Stimulated activated naive CD8-positive, alpha-beta T cell treated with anti-CD3 and anti-CD28 coated beads, Interleukin-15, amount 100 ng/mL, for 72 hours (primary cell): ENCODE data around the gene RIPPLY1.

ENCODE experiments used
- ATAC-seq: fragments of 150-1000 bp; cut with Tn5 transposase; 2 replicates; pipeline ENCODE4 v1.10.0; 2021; ENCODE audit warnings: mild to moderate bottlenecking, moderate library complexity
- DNase-seq, 2 donors: peaks; one replicate each; pipeline ENCODE4 v3.0.0; 2021 to 2022
- H3K27ac Mint-ChIP-seq, 2 donors: one replicate each; pipeline ENCODE4 v1.8.0; 2022; ENCODE audit warnings: mild to moderate bottlenecking in 2 of 2, mixed read lengths in 2 of 2, moderate library complexity in 2 of 2
- H3K27me3 Mint-ChIP-seq: one replicate; pipeline ENCODE4 v1.8.0; 2022; ENCODE audit warnings: mixed read lengths
- H3K4me1 Mint-ChIP-seq: one replicate; pipeline ENCODE4 v1.8.0; 2022; ENCODE audit warnings: mild to moderate bottlenecking, mixed read lengths
- H3K4me3 Mint-ChIP-seq, 2 donors: one replicate each; pipeline ENCODE4 v1.8.0; 2022; ENCODE audit warnings: mild to moderate bottlenecking in 2 of 2, mixed read lengths in 2 of 2, moderate library complexity in 1 of 2
- H3K9me3 Mint-ChIP-seq, 2 donors: one replicate each; pipeline ENCODE4 v1.8.0; 2022; ENCODE audit warnings: mixed read lengths in 2 of 2

Gene RIPPLY1

GRCh38 chrX:106903291-106903824 is at the start of gene RIPPLY1:
Gene RIPPLY1, minus strand, starts transcription at chrX:106903341. Its CDS starts 54 bp downstream, at chrX:106903287.
- DNase-seq, result no peak
- Mint-ChIP-seq H3K9me3 (no peaks in the 10 kb centered on the region), H3K27me3 (no peaks in the 10 kb centered on the region), H3K27ac (peak within 1 kb of the TSS in 1 of 2 donors; percentile 42), H3K4me3 (no peak within 1 kb of the TSS), H3K4me1 (no peaks in the 10 kb centered on the region)
- ATAC-seq, result no peak

GRCh38 chrX:106952538-106952937 is 49.4 kb upstream of the RIPPLY1 start:
- Mint-ChIP-seq H3K9me3 (no peaks in the 10 kb centered on the region), H3K4me3 (no peak overlapping the region), H3K27ac (no peak overlapping the region), H3K4me1 (no peaks in the 10 kb centered on the region), H3K27me3 (no peaks in the 10 kb centered on the region)
- no peak for DNase-seq
- ATAC-seq, result no peak

- Mint-ChIP-seq H3K27ac (no peak overlapping the region), H3K4me3 (no peak overlapping the region), H3K4me1 (no peaks in the 10 kb centered on the region), H3K27me3 (no peaks in the 10 kb centered on the region), H3K9me3 (no peaks in the 10 kb centered on the region)
- no peak for ATAC-seq
- DNase-seq, result no peak
Observed at GRCh38 chrX:106952089-106952488, 48.9 kb upstream of the RIPPLY1 start.

- no peak overlapping the region for H3K27ac Mint-ChIP-seq
- ATAC-seq, result no peak
- no peaks in the 10 kb centered on the region for H3K4me1 Mint-ChIP-seq
- DNase-seq, result no peak
- H3K9me3 Mint-ChIP-seq, result no peaks in the 10 kb centered on the region
- no peaks in the 10 kb centered on the region for H3K27me3 Mint-ChIP-seq
- no peak overlapping the region for H3K4me3 Mint-ChIP-seq
Observed at GRCh38 chrX:106951230-106951629, 48.1 kb upstream of the RIPPLY1 start.

GRCh38 chrX:106950381-106950780 is 47.2 kb upstream of the RIPPLY1 start:
- no peak for ATAC-seq
- no peaks in the 10 kb centered on the region for H3K27me3 Mint-ChIP-seq

GRCh38 chrX:106949366-106949765 is 46.2 kb upstream of the RIPPLY1 start:
- Mint-ChIP-seq H3K9me3 (no peaks in the 10 kb centered on the region), H3K4me1 (no peaks in the 10 kb centered on the region), H3K27ac (no peak overlapping the region), H3K27me3 (no peaks in the 10 kb centered on the region), H3K4me3 (no peak overlapping the region)
- ATAC-seq (no peak), DNase-seq (no peak)

More at GRCh38 chrX:106950381-106950780, 47.2 kb upstream of the RIPPLY1 start:
- no peaks in the 10 kb centered on the region for H3K4me1 Mint-ChIP-seq
- H3K27ac Mint-ChIP-seq, result no peak overlapping the region
- no peaks in the 10 kb centered on the region for H3K9me3 Mint-ChIP-seq
- no peak for DNase-seq
- no peak overlapping the region for H3K4me3 Mint-ChIP-seq

GRCh38 chrX:106948641-106949040 is 45.5 kb upstream of the RIPPLY1 start:
- Mint-ChIP-seq H3K4me1 (no peaks in the 10 kb centered on the region), H3K27ac (no peak overlapping the region), H3K9me3 (no peaks in the 10 kb centered on the region), H3K27me3 (no peaks in the 10 kb centered on the region), H3K4me3 (no peak overlapping the region)
- DNase-seq (no peak), ATAC-seq (no peak)

GRCh38 chrX:106946464-106946863 is 43.3 kb upstream of the RIPPLY1 start:
- no peaks in the 10 kb centered on the region for H3K9me3 Mint-ChIP-seq
- H3K27me3 Mint-ChIP-seq, result no peaks in the 10 kb centered on the region
- no peak overlapping the region for H3K4me3 Mint-ChIP-seq
- H3K27ac Mint-ChIP-seq, result no peak overlapping the region
- no peak for DNase-seq
- no peak for ATAC-seq
- H3K4me1 Mint-ChIP-seq, result no peaks in the 10 kb centered on the region

GRCh38 chrX:106940068-106940467 is 36.9 kb upstream of the RIPPLY1 start:
- H3K4me3 Mint-ChIP-seq, result no peak overlapping the region
- ATAC-seq, result no peak
- H3K27ac Mint-ChIP-seq, result no peak overlapping the region
- H3K4me1 Mint-ChIP-seq, result no peaks in the 10 kb centered on the region
- no peaks in the 10 kb centered on the region for H3K9me3 Mint-ChIP-seq
- no peaks in the 10 kb centered on the region for H3K27me3 Mint-ChIP-seq
- no peak for DNase-seq

- H3K9me3 Mint-ChIP-seq, result no peaks in the 10 kb centered on the region
- no peak overlapping the region for H3K4me3 Mint-ChIP-seq
- H3K27ac Mint-ChIP-seq, result no peak overlapping the region
- no peak for DNase-seq
- no peak for ATAC-seq
- no peaks in the 10 kb centered on the region for H3K4me1 Mint-ChIP-seq
- no peaks in the 10 kb centered on the region for H3K27me3 Mint-ChIP-seq
Observed at GRCh38 chrX:106939566-106939965, 36.4 kb upstream of the RIPPLY1 start.

- Mint-ChIP-seq H3K4me1 (no peaks in the 10 kb centered on the region), H3K9me3 (no peaks in the 10 kb centered on the region), H3K27me3 (no peaks in the 10 kb centered on the region), H3K27ac (no peak overlapping the region), H3K4me3 (no peak overlapping the region)
- ATAC-seq (no peak), DNase-seq (no peak)
Observed at GRCh38 chrX:106936246-106936645, 33.1 kb upstream of the RIPPLY1 start.

- Mint-ChIP-seq H3K4me1 (no peaks in the 10 kb centered on the region), H3K27me3 (no peaks in the 10 kb centered on the region), H3K9me3 (no peaks in the 10 kb centered on the region), H3K4me3 (no peak overlapping the region), H3K27ac (no peak overlapping the region)
- DNase-seq (no peak), ATAC-seq (no peak)
Observed at GRCh38 chrX:106935175-106935574, 32.0 kb upstream of the RIPPLY1 start.

- DNase-seq (no peak), ATAC-seq (no peak)
- no peaks in the 10 kb centered on the region for H3K4me1 Mint-ChIP-seq
- no peak overlapping the region for H3K27ac Mint-ChIP-seq
- no peaks in the 10 kb centered on the region for H3K9me3 Mint-ChIP-seq
- no peak overlapping the region for H3K4me3 Mint-ChIP-seq
- no peaks in the 10 kb centered on the region for H3K27me3 Mint-ChIP-seq
Observed at GRCh38 chrX:106933538-106933961, 30.4 kb upstream of the RIPPLY1 start.

- H3K4me3 Mint-ChIP-seq, result no peak overlapping the region
- no peaks in the 10 kb centered on the region for H3K4me1 Mint-ChIP-seq
- no peaks in the 10 kb centered on the region for H3K9me3 Mint-ChIP-seq
- no peaks in the 10 kb centered on the region for H3K27me3 Mint-ChIP-seq
- DNase-seq, result no peak
- H3K27ac Mint-ChIP-seq, result peak overlapping the region in 1 of 2 donors; percentile 34
- ATAC-seq, result no peak
Observed at GRCh38 chrX:106932960-106933537, 29.9 kb upstream of the RIPPLY1 start.

GRCh38 chrX:106932492-106932923 is 29.4 kb upstream of the RIPPLY1 start:
- DNase-seq (no peak), ATAC-seq (no peak)
- H3K27me3 Mint-ChIP-seq, result no peaks in the 10 kb centered on the region
- H3K27ac Mint-ChIP-seq, result no peak overlapping the region
- H3K9me3 Mint-ChIP-seq, result no peaks in the 10 kb centered on the region
- no peak overlapping the region for H3K4me3 Mint-ChIP-seq
- no peaks in the 10 kb centered on the region for H3K4me1 Mint-ChIP-seq

GRCh38 chrX:106931831-106932491 is 28.8 kb upstream of the RIPPLY1 start:
- Mint-ChIP-seq H3K9me3 (no peaks in the 10 kb centered on the region), H3K4me3 (no peak overlapping the region), H3K27ac (no peak overlapping the region), H3K4me1 (no peaks in the 10 kb centered on the region), H3K27me3 (no peaks in the 10 kb centered on the region)
- ATAC-seq, result no peak
- DNase-seq, result no peak
